ENCODE data around the gene ZNF217.
"Not testable (repeated sequence)": the region's sequence is repeated elsewhere in the genome, so short reads cannot be mapped to it uniquely, and the experiment has no call there.

ZNF217 gene

GRCh38 chr20:53581444-53582250 lies 12.0 kb downstream of the ZNF217 start:
- DNase-seq: peak; percentile 66

- no peak for DNase-seq
Observed at GRCh38 chr20:53580376-53581111, 13.1 kb downstream of the ZNF217 start.

- DNase-seq: peak; percentile 63
Observed at GRCh38 chr20:53579581-53580375, 13.9 kb downstream of the ZNF217 start.

DNA sequence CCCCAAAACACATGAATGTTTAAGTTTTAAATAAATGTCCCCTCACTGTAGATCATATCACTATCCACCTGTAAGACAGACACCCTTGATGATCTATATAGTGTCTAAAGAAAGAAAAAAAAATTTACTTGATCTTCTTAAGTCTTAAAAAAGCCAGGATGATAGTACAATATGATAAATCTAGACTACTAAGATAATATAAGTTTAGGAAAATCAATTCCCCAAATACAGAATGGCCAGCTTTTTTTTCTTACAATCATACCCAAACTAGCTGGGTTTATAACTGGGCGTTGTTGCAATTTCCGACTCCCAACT lies 14.4 kb downstream of the ZNF217 start:
- DNase-seq: no peak

GRCh38 chr20:53578492-53579222 lies 15.0 kb downstream of the ZNF217 start:
- peak; percentile 85 for DNase-seq

GRCh38 chr20:53576586-53577318 lies 16.9 kb downstream of the ZNF217 start:
- no peak for DNase-seq

- no peak for DNase-seq
Observed at GRCh38 chr20:53576195-53576580, 17.5 kb downstream of the ZNF217 start.

GRCh38 chr20:53575481-53576194 lies 18.0 kb downstream of the ZNF217 start:
- no peak for DNase-seq

DNA sequence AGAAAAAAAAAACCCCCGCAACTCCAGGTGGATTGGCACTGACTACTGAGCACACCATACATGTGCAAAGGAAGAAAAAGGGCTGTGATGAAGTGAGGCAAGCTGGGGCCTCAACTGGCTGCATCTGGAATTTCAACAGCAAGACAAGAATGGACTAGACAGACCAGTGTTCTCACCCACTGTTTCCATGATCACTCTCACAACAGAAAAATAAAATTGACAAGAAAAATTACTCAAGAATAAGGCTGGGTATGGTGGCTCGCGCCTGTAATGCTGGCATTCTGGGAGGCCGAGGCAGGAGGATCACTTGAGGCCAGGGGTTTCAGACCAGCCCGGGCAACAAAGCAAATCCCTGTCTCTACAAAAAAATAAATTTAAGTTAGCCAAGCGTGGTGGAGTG lies 18.8 kb downstream of the ZNF217 start:
- DNase-seq: no peak

- no peak for DNase-seq
Observed at GRCh38 chr20:53574259-53574789, 19.3 kb downstream of the ZNF217 start.

DNA sequence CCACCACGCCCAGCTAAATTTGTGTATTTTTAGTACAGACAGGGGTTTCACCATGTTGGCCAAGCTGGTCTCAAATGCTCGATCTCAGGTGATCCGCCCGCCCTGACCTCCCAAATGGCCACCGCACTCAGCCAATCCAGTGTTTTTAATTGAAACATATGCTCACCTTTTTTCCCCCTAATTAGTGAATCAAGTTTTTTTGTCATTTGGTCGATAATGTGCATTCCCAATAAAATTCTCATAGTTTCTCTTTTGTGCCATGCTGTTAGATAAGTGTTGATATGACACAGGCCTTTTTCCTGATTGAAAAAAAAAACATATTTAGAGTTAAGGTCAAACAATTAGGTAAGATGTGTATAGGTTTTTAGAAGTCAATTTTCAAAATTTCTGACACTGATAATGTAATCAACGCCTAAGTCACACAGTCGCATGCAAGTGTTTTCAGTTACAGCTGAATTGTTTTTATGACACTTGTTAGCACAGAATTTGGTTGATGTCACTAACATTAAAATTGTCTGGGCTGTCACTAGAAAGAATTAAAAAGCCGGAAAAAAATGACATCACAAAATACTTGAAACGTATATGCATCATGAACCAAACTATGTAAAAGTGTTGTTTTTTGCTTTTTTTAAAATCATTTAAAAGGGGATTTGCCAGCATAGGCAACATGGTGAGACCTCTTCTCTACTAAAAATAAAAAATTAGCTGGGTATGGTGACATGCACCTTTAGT lies 21.9 kb downstream of the ZNF217 start:
- DNase-seq: no peak

DNA sequence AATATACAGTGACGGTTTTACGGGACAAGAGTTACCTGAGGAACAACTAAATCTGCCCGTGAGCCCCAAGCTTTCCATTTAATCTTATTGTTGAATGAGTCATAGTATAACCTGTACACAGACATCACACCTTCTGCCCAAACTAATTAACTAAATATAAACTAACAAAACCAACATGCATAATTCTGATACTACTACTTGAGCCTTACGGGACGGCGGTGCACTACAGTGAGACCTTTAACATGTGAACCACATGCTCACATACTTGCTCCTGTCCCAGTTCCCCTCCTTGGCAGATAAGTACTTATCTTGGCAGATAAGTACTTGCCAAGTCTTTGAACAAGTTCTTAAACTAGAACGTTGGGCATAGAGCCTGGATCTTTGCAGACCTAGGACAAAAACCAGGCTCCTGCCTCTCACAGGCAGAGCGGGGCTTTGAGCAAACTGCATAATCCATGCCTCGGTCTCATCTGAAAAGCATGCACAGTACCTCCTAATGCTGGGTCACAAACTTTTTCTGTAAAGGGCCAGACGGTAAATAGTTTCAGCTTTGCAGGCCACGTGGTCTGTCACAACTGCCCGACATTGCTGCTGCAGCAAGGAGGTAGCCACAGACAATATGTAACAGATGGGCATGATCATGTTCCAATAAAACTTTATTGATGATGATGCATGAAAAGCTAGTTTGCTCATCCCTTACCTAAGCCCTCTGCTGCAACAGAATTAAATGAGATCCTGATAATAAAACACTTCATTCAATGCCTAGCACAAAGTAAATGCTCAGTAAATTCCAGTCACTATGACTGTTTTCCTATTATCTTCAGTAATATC lies 23.0 kb downstream of the ZNF217 start:
- no peak for DNase-seq

DNA sequence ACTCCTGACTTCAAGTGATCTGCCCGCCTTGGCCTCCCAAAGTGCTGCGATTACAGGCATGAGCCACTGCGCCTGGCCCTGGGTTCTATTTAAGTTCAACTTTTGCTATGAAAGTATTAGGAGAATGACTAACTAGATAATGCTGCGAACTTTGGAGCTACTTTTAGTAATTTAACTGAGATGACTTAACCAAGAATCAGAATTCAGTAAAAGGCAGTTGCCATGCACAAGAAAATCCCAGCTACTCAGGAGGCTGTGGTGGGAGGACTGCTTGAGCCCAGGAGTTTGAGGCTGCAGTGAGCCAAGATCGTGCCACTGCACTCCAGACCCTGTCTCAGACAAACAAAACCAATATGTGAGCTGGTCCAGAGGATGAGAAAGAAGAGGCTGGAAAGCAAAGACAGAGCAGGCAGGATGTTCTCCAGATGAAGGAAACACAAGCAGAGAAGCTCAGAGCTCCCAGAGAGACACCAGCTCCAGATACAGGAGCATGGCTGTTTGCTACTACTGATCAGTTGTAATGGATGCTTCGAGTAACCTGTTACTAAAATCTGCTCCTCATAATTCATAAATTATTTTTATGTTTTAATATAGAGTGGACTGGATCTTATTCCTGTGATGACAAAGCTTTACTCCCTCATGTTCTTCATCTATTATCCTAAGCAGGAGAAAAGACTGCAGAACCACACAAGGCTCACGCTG lies 23.9 kb downstream of the ZNF217 start:
- no peak for DNase-seq

GRCh38 chr20:53569005-53569404 lies 24.6 kb downstream of the ZNF217 start:
- no peak for DNase-seq

DNA sequence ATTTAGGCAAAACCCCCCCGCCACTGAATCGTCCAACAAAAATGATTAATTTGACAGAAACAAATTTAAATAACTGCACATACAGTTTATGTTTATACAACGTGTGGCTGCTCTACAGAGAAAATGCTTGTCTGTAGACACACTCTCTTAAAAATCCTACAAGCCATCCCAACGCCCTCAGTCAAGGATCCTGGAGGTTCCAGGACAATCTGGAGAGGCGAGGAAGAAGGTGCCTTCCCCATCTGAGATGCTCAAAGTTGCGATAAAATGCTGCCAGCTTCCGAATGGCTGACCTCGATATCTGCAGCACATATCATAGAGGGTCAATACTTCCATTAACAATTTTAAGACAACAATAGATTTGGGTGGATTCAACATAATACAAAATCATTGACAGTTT lies 25.3 kb downstream of the ZNF217 start:
- no peak for DNase-seq

GRCh38 chr20:53567379-53567917 lies 26.2 kb downstream of the ZNF217 start:
- DNase-seq: no peak

DNA sequence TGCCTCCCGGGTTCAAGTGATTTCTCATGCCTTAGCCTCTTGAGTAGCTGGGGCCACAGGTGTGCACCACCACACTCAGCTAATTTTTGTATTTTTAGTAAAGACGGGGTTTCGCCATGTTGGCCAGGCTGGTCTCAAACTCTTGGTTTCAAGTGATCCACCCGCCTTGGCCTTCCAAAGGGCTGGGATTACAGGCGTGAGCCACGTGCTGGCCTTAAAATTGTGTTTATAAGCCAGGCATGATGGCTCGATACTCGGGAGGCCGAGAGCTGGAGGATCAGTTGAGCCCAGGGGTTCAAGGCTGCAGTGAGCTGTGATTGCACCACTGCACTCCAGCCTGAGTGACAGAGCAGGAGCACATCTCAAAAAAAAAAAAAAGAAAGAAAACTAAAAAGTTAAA lies 27.0 kb downstream of the ZNF217 start:
- DNase-seq: not testable (repeated sequence)

GRCh38 chr20:53565254-53565653 lies 28.4 kb downstream of the ZNF217 start:
- no peak for DNase-seq
